ENCODE results near the gene PRRT1B. TPM values are rescaled to one million over a fixed set of nuclear protein-coding genes. Genes with fewer than 3 reads are reported as not detected.

PRRT1B gene
- total RNA-seq, 1 experiment from 2014 or later = 1.2 TPM

DNA sequence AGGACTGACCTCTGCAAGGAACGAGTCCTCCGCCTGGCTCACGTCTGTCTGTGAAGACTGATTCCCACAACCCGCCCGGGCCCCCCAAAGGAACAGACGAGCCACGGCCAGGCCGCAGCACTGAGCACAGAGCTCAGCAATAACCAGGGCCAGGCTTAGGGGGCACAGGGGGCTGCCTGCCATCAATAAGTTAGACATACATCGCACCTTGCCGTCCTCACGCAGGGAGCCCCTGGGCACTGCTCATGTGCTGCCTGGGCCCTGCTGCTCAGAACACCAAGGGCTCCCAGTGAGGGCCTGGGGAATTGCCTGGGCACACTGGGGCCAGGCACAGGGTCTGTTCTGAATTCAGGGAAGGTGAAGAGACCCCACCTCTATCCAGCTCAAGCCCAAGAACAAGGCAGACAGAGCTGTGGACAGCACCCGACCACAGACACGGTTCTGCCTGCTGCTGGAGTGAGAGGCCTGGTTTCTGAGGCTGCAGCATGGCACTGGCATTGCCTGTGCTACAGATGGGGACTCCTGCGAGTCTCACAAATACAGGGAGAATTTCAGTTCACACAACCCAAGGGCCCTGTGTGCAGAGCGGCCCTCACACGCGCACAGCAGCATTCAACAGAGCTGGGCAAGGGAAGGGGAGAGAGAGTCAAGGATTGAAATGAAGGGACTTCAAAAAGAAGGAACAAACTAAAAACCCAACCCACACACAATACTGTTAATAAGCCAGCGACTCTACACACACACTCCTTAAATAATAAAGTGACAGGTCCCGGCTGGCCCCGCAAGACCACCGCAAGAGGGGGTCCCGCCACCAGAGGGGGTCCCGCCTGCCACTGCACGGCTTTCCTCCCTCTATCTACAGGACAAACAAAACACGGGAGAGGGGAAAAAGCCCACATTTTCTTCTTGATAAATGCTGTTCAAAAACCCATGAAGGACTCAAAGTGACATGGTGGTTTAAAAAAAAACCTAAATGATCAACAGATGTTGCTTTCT is 32.0 kb downstream of the PRRT1B start:
- H3K4me1 Mint-ChIP-seq = no peaks in the 10 kb centered on the region
- H3K27ac Mint-ChIP-seq = no peak overlapping the region; the same call in none of the 2 replicates
- ChIA-PET POLR2A (no interaction called here), CTCF (interaction anchor here (0.5 to 2.8 kb wide), 5 partner anchors 14 to 178 kb away, joined by 3 to 7 read pairs (median 3); no protein-coding TSS in a partner anchor)
- no peaks in the 10 kb centered on the region for H3K9me3 Mint-ChIP-seq
- no peaks in the 10 kb centered on the region for H3K27me3 Mint-ChIP-seq (ENCODE audit: low read depth)
- DNase-seq (ENCODE audit: low spot score) = no peak
- H3K4me3 Mint-ChIP-seq = no peak overlapping the region
- TF ChIP-seq PRRX2 (CRISPR knock-in tag; IDR thresholded peaks at IDR 0.05) = no peak
- TF ChIP-seq, protein P1, sequence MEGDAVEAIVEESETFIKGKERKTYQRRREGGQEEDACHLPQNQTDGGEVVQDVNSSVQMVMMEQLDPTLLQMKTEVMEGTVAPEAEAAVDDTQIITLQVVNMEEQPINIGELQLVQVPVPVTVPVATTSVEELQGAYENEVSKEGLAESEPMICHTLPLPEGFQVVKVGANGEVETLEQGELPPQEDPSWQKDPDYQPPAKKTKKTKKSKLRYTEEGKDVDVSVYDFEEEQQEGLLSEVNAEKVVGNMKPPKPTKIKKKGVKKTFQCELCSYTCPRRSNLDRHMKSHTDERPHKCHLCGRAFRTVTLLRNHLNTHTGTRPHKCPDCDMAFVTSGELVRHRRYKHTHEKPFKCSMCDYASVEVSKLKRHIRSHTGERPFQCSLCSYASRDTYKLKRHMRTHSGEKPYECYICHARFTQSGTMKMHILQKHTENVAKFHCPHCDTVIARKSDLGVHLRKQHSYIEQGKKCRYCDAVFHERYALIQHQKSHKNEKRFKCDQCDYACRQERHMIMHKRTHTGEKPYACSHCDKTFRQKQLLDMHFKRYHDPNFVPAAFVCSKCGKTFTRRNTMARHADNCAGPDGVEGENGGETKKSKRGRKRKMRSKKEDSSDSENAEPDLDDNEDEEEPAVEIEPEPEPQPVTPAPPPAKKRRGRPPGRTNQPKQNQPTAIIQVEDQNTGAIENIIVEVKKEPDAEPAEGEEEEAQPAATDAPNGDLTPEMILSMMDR (IDR thresholded peaks at IDR 0.05) = 0 out of 2 replicates have a peak, but pooled peaks have one; percentile 12
- peaks cover 13% of the 10 kb centered on the region for H3K36me3 Mint-ChIP-seq
- no peak for ATAC-seq

DNA sequence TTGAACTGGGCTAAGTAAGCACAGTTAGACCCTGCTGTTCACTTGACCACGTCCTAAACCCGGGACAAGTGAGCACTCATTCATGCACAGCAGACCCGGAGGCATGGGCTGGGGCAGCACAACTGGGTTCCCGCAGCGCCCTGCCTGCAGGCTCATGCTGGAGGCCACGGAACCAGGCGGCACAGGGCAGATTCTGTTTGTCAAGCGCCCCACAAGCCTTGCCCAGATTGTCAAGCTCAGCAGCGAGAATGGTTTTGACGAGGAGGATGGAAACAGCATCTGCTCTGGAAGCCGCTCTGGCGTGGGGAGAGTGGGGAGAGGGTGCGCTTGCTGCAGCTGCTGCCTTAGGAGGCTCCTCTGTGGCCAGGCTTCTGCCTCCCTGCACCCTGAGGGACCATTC is 32.7 kb downstream of the PRRT1B start:
- TF ChIP-seq NR2C2 (CRISPR knock-in tag; IDR thresholded peaks at IDR 0.05) (no peak), ZNF423 (CRISPR knock-in tag; IDR thresholded peaks at IDR 0.05) (no peak), FOXP1 (CRISPR knock-in tag; IDR thresholded peaks at IDR 0.05; ENCODE audit: borderline replicate concordance) (no peak), ZNF138 (CRISPR knock-in tag; conservative IDR thresholded peaks at IDR 0.05) (no peak), TEAD1 (CRISPR knock-in tag; IDR thresholded peaks at IDR 0.05) (no peak), GRHL2 (CRISPR knock-in tag; IDR thresholded peaks at IDR 0.05; ENCODE audit: insufficient replicate concordance, severe bottlenecking) (no peak), SOX15 (CRISPR knock-in tag; IDR thresholded peaks at IDR 0.05) (no peak), NR3C1 (CRISPR knock-in tag; conservative IDR thresholded peaks at IDR 0.05; ENCODE audit: low read depth) (no peak), SMAD4 (CRISPR knock-in tag; IDR thresholded peaks at IDR 0.05) (no peak), ZNF219 (CRISPR knock-in tag; IDR thresholded peaks at IDR 0.05; ENCODE audit: borderline replicate concordance) (no peak), NFE2L1 (CRISPR knock-in tag; IDR thresholded peaks at IDR 0.05) (no peak)
- TF ChIP-seq, protein P2, sequence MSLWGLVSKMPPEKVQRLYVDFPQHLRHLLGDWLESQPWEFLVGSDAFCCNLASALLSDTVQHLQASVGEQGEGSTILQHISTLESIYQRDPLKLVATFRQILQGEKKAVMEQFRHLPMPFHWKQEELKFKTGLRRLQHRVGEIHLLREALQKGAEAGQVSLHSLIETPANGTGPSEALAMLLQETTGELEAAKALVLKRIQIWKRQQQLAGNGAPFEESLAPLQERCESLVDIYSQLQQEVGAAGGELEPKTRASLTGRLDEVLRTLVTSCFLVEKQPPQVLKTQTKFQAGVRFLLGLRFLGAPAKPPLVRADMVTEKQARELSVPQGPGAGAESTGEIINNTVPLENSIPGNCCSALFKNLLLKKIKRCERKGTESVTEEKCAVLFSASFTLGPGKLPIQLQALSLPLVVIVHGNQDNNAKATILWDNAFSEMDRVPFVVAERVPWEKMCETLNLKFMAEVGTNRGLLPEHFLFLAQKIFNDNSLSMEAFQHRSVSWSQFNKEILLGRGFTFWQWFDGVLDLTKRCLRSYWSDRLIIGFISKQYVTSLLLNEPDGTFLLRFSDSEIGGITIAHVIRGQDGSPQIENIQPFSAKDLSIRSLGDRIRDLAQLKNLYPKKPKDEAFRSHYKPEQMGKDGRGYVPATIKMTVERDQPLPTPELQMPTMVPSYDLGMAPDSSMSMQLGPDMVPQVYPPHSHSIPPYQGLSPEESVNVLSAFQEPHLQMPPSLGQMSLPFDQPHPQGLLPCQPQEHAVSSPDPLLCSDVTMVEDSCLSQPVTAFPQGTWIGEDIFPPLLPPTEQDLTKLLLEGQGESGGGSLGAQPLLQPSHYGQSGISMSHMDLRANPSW (CRISPR knock-in tag; conservative IDR thresholded peaks at IDR 0.05; ENCODE audit: low read depth) = no peak
- TF ChIP-seq, protein P3, sequence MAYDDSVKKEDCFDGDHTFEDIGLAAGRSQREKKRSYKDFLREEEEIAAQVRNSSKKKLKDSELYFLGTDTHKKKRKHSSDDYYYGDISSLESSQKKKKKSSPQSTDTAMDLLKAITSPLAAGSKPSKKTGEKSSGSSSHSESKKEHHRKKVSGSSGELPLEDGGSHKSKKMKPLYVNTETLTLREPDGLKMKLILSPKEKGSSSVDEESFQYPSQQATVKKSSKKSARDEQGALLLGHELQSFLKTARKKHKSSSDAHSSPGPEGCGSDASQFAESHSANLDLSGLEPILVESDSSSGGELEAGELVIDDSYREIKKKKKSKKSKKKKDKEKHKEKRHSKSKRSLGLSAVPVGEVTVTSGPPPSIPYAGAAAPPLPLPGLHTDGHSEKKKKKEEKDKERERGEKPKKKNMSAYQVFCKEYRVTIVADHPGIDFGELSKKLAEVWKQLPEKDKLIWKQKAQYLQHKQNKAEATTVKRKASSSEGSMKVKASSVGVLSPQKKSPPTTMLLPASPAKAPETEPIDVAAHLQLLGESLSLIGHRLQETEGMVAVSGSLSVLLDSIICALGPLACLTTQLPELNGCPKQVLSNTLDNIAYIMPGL (CRISPR knock-in tag; IDR thresholded peaks at IDR 0.05) = no peak
- TF ChIP-seq, protein P4, sequence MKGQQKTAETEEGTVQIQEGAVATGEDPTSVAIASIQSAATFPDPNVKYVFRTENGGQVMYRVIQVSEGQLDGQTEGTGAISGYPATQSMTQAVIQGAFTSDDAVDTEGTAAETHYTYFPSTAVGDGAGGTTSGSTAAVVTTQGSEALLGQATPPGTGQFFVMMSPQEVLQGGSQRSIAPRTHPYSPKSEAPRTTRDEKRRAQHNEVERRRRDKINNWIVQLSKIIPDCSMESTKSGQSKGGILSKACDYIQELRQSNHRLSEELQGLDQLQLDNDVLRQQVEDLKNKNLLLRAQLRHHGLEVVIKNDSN (CRISPR knock-in tag; IDR thresholded peaks at IDR 0.05) = no peak
- TF ChIP-seq, protein P5, sequence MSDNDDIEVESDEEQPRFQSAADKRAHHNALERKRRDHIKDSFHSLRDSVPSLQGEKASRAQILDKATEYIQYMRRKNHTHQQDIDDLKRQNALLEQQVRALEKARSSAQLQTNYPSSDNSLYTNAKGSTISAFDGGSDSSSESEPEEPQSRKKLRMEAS (CRISPR knock-in tag; IDR thresholded peaks at IDR 0.05) = no peak
- TF ChIP-seq, protein P6, sequence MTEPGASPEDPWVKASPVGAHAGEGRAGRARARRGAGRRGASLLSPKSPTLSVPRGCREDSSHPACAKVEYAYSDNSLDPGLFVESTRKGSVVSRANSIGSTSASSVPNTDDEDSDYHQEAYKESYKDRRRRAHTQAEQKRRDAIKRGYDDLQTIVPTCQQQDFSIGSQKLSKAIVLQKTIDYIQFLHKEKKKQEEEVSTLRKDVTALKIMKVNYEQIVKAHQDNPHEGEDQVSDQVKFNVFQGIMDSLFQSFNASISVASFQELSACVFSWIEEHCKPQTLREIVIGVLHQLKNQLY (CRISPR knock-in tag; IDR thresholded peaks at IDR 0.05) = no peak
- TF ChIP-seq, protein P7, sequence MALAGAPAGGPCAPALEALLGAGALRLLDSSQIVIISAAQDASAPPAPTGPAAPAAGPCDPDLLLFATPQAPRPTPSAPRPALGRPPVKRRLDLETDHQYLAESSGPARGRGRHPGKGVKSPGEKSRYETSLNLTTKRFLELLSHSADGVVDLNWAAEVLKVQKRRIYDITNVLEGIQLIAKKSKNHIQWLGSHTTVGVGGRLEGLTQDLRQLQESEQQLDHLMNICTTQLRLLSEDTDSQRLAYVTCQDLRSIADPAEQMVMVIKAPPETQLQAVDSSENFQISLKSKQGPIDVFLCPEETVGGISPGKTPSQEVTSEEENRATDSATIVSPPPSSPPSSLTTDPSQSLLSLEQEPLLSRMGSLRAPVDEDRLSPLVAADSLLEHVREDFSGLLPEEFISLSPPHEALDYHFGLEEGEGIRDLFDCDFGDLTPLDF (CRISPR knock-in tag; IDR thresholded peaks at IDR 0.05) = no peak
- CTCF ChIA-PET = interaction anchor here (2.8 kb wide), 1 partner anchor 13 kb away, joined by 7 read pairs; no protein-coding TSS in a partner anchor
- Mint-ChIP-seq H3K4me1 (no peaks in the 10 kb centered on the region), H3K27ac (peak overlapping the region; percentile 45; the same call in 1 of the 2 replicates), H3K4me3 (no peak overlapping the region), H3K9me3 (no peaks in the 10 kb centered on the region), H3K36me3 (peaks cover 13% of the 10 kb centered on the region), H3K27me3 (ENCODE audit: low read depth) (no peaks in the 10 kb centered on the region)
- POLR2A ChIA-PET = no interaction called here
- ATAC-seq = no peak
- DNase-seq (ENCODE audit: low spot score) = no peak
